DMS53 treated with DMSO at 0.1 percent for 48 hours (cell line): Measurements from ENCODE around the gene CEACAM20.
"Not testable (repeated sequence)": the region's sequence is repeated elsewhere in the genome, so short reads cannot be mapped to it uniquely, and the experiment has no call there.

Experiments used
- DNase-seq: peaks from one replicate; lab custom pipeline; 2025; ENCODE audit not compliant: unreplicated experiment; lab: John Stamatoyannopoulos, UW

The CEACAM20 gene

GRCh38 chr19:44549507-44549906 is 20.0 kb upstream of the CEACAM20 start:
- DNase-seq: no peak

GRCh38 chr19:44548736-44549135 is 19.3 kb upstream of the CEACAM20 start:
- DNase-seq: no peak

DNA sequence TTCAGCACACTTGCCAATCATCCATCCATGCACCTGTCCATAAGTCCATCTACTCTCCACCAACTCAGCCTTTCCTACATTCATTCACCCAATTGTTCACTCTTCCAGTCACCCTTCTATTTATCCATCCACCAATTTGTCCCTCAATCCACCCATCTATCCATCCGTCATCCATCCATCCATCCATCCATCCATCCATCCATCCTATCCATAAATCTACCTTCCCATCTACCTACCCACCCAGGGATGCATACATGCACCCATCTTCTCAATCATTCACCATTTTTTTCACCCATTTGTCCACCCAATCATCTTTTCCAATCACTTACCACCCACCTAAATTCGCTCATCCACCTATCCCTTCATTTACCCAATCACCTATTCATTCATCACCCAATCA is 14.6 kb upstream of the CEACAM20 start:
- DNase-seq: no peak

DNA sequence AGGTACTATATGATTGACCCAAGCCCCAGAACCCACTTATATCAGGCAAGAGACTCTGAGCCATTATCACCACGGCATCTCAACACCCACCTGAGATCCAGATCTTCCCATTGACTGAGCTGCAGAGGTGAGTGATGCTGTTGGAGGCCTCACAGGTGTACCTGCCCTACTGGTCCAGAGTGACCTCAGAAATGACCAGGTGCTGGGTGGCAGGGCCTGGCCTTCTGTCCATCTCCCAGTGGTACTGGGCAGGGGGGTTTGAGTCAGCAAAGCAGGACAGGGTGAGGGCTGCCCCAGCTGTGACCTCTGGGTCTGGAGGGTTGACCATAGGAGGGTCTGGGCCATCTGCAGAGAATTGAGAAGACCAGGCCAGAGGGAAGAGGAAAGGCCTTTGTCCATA is 13.2 kb upstream of the CEACAM20 start:
- no peak for DNase-seq

- no peak for DNase-seq
Observed at GRCh38 chr19:44540736-44541135, 11.3 kb upstream of the CEACAM20 start.

DNA sequence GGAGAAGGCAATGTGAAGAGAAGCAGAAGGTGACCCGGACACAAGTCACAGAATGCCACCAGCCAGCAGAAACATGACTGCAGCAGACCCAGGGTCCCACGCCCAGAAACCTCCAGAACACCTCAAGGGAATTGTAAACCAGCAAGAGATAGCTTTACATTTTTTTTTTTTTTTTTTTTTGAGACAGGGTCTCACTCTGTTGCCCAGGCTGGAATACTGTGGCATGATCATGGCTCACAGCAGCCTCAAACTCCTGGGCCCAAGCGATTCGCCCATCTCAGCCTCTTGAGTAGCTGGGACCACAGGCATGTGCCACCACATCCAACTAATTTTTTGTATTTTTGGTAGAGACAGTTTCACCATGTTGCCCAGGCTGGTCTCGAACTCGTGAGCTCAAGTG is 10.5 kb upstream of the CEACAM20 start:
- no peak for DNase-seq

GRCh38 chr19:44539236-44539826 is 9.9 kb upstream of the CEACAM20 start:
- no peak for DNase-seq

- not testable (repeated sequence) for DNase-seq
Observed at GRCh38 chr19:44535361-44535760, 5.9 kb upstream of the CEACAM20 start.

GRCh38 chr19:44532819-44533218 is 3.3 kb upstream of the CEACAM20 start:
- DNase-seq: no peak

- no peak for DNase-seq
Observed at GRCh38 chr19:44530777-44531176, 1.3 kb upstream of the CEACAM20 start.

DNA sequence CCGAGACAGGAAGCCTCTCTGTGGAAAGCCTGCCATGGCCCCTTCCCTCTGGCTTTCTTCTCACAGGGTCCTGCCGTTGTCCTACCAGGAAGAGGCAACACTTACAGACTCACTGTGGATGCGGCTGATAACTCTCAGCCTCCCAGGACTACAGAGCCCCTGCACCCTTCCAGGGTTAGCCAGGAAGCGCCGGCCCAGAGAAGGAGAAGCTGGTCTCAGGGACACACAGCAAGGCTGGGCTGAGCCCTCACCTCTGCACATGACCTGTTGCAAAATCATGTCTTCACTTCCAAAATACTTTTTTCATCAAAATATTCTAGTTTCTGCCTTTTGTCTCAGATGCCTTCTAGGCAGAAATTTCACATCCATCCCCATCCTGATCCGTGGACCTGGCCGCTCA is 1.9 kb downstream of the CEACAM20 start:
- no peak for DNase-seq

GRCh38 chr19:44525721-44526430 is 3.6 kb downstream of the CEACAM20 start:
- no peak for DNase-seq

DNA sequence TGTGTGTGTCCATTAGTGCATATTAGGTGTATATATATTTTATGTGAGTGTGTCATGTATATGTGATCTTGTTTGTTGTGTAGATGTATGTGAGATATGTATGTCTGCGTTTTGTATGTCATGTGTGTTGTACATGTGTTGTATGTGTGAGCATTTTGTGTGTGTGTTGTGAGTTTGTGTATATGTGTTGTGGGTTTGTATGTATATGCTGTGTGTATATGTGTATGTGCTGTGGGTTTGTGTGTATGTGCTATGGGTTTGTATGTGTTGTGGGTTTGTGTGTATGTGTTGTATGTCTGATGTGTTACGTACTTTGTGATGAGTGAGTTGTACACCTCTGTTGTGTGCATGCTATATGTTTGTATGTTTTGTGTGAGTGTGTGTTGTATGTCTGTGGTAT is 8.1 kb downstream of the CEACAM20 start:
- no peak for DNase-seq

- DNase-seq: no peak
Observed at GRCh38 chr19:44517146-44517545, 12.3 kb downstream of the CEACAM20 start.

DNA sequence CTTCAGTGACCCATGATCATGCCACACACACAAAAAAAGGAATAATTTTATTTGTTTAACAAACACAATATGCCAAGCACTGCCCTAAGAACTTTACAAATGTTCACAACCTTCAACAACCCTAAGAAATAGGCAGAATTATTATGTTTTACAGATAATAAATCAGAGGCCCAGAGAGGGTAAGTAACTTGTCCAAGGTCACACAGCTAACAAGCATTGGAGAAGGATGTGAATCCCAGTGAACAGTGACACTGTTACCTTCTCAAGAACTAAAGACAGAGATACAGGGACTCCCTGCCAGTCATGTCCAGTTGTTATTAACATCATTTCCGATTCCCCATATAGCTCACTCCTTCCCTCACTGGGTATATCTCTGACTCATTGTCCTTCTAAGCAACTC is 13.6 kb downstream of the CEACAM20 start:
- no peak for DNase-seq

DNA sequence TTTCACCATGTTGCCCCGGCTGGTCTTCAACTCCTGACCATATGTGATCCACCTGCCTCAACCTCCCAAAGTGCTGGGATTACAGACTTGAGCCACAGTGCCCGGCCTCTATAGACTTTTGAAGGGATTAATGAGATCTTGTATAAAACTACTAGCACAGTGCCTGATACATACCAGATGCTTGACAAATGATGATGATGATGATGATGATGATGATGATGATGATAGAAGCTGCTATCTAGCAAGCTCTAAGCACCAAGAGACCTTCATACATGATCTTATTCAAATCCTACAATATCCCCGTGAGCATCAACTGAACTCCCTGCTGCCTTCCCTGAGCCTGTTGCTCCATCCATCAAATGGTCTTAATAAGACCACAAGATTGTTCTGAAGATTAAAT is 14.4 kb downstream of the CEACAM20 start:
- DNase-seq: no peak

- peak; percentile 18 for DNase-seq
Observed at GRCh38 chr19:44512326-44513298, 16.9 kb downstream of the CEACAM20 start.

DNA sequence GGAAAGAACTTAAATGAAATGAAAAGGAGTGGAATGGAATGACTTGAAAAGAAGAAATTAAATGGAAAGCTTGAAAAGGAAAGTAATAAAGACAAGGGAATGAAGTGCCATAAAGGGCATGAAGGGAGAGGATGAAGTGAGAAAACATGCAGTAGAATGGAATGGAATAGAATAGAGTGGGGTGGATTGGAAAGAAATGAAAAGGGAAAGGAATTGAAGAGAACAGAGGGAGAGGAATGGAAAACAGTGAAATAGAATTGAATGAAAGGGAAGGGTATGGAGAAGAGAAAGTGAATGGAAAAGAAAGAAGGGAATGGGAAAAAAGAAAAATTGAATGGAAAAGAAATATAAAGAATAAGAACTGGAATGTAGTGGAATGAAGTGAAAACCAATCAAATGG is 20.0 kb downstream of the CEACAM20 start:
- no peak for DNase-seq

GRCh38 chr19:44499962-44500949 is 29.2 kb downstream of the CEACAM20 start, which contains the start of gene ZNF180:
TSS of gene ZNF180 (minus strand) at chr19:44500522. CDS start at chr19:44497334, 3,188 bp downstream.
- peak; percentile 91 for DNase-seq

DNA sequence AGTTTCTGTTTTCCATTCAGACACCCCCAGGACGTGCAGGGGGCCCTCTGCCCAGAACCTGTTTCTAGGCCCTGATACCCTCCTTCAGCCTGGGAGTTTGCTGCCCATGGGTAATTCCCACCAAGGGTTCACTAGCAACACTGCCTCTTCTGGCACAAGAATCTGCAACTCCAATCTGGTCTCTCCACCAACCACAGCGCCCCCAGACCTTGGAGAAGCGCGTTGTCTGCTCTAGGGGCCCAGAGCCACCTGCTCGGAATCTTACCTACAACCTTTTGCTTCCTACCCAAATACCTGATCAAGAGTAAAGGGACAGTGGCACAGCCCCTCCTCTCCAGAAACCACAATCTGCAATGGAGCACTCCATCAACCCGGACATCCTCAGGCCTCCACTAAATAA is 29.9 kb downstream of the CEACAM20 start:
- no peak for DNase-seq
